Smooth muscle cell (in vitro differentiated cells): ENCODE results near the gene KLK10. TPM values are rescaled to one million over a fixed set of nuclear protein-coding genes. Genes with fewer than 3 reads are reported as not detected.

Experiments
- DNase-seq: peaks from one replicate; lab custom pipeline; 2025; ENCODE audit not compliant: unreplicated experiment; lab: John Stamatoyannopoulos, UW
- H2AFZ ChIP-seq: fragments of 200-600 bp; sonication (generic); 2 replicates; pipeline ENCODE4 v1.6.0; 2016; ENCODE audit warnings: antibody characterized with exemption, low read depth, mild to moderate bottlenecking
- H3F3A ChIP-seq: fragments of 200-600 bp; sonication (generic); 2 replicates; pipeline ENCODE4 v1.6.0; 2017; ENCODE audit warnings: antibody characterized with exemption, low read depth
- H3K27ac ChIP-seq: fragments of 200-600 bp; sonication (generic); 2 replicates; pipeline ENCODE4 v1.5.1; 2016; ENCODE audit warnings: low read depth, mild to moderate bottlenecking
- H3K27me3 ChIP-seq: fragments of 200-600 bp; sonication (generic); 2 replicates; pipeline ENCODE4 v1.6.1; 2016; ENCODE audit warnings: low read depth, mild to moderate bottlenecking
- H3K36me3 ChIP-seq: fragments of 200-600 bp; sonication (generic); 2 replicates; pipeline ENCODE4 v1.5.1; 2016; ENCODE audit warnings: low read depth
- H3K4me1 ChIP-seq: fragments of 200-600 bp; sonication (generic); 2 replicates; pipeline ENCODE4 v1.5.1; 2016; ENCODE audit warnings: low read depth
- H3K4me2 ChIP-seq: fragments of 200-600 bp; sonication (generic); 2 replicates; pipeline ENCODE4 v1.6.0; 2016; ENCODE audit warnings: mild to moderate bottlenecking
- H3K4me3 ChIP-seq: fragments of 200-600 bp; sonication (generic); 2 replicates; pipeline ENCODE4 v1.5.1; 2016; ENCODE audit warnings: mild to moderate bottlenecking
- H3K79me2 ChIP-seq: fragments of 200-600 bp; sonication (generic); 2 replicates; pipeline ENCODE4 v1.6.0; 2016; ENCODE audit warnings: low read depth, mild to moderate bottlenecking
- H3K9ac ChIP-seq: fragments of 200-600 bp; sonication (generic); 2 replicates; pipeline ENCODE4 v1.6.0; 2016; ENCODE audit warnings: low read depth
- H3K9me3 ChIP-seq: fragments of 200-600 bp; sonication (generic); replicated peaks from 2 replicates; pipeline ENCODE4 v1.5.1; 2016; ENCODE audit warnings: low read depth
- H4K20me1 ChIP-seq: fragments of 200-600 bp; sonication (generic); 2 replicates; pipeline ENCODE4 v1.6.0; 2016; ENCODE audit warnings: low read depth
- WGBS: methylation state at CpG from one replicate; pipeline ENCODE4 v1.1.7; 2016; ENCODE audit warnings: low lambda C conversion rate; 5-methylcytosine and 5-hydroxymethylcytosine counted together
- polyA plus RNA-seq: library from polyadenylated mRNA; unstranded; fragments of >200 nt; fragmentation: Nextera tagmentation; extraction: Ambion mirVana; gene quantifications from 2 replicates; pipeline ENCODE4 v1.2.1, GENCODE V29; 2016
- total RNA-seq: library from RNA; depleted of rRNA; stranded (reverse); fragments of >200 nt; gene quantifications from 2 replicates; pipeline ENCODE4 v1.2.3, GENCODE V29; 2014
- TF ChIP-seq, protein P1 (sequence below): fragments of 200-600 bp; sonication (generic); IDR thresholded peaks from 2 replicates; pipeline ENCODE4 v1.5.1; 2017; ENCODE audit warnings: borderline replicate concordance, mild to moderate bottlenecking, antibody characterized with exemption; ENCODE audit not compliant: insufficient read depth, poor library complexity, severe bottlenecking

The KLK10 gene
- total and polyA plus RNA-seq, 2 experiments from 2014 or later: 3.6 to 8.5 TPM

DNA sequence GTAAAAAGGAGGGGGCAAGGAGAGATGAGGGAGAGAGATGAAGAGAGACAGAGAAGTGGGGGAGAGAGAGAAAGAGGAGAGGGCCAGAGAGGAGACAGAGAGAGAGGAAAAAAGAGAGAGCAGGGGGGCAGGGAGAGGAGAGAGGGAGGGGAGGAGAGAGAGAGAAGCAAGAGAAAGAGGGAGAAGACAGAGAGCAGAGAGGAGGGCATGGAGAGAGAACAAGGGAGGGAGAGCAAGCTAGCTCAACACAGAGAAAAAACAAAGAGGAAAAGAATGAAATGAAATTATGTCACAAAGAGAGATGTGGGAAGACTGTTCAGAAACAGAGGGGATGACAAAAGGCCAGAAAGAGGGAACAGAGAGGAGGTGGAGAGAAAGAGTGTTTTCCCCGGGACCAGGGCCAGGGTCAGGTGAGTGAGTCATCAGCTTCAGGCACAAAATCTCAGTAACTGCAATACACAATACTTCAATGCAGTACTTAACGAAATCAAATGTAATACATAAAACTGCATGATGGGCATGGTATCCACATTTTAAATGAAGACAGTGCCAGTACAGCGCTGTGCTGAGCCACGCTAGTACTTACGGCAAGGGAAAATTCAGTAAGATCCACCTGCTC lies 40.6 kb downstream of the KLK10 start:
- no peak overlapping the region for H2AFZ ChIP-seq
- H3K4me1 ChIP-seq: no peaks in the 10 kb centered on the region
- no peaks in the 10 kb centered on the region for H4K20me1 ChIP-seq
- no peaks in the 10 kb centered on the region for H3K9me3 ChIP-seq
- 73% methylated on average over 5 of the region's 5 CpGs for WGBS
- peaks cover 11% of the 10 kb centered on the region for H3K27me3 ChIP-seq
- no peaks in the 10 kb centered on the region for H3K36me3 ChIP-seq
- no peak overlapping the region for H3K4me3 ChIP-seq
- DNase-seq: no peak
- no peaks in the 10 kb centered on the region for H3K79me2 ChIP-seq
- no peak overlapping the region for H3K27ac ChIP-seq
- TF ChIP-seq, protein P1, sequence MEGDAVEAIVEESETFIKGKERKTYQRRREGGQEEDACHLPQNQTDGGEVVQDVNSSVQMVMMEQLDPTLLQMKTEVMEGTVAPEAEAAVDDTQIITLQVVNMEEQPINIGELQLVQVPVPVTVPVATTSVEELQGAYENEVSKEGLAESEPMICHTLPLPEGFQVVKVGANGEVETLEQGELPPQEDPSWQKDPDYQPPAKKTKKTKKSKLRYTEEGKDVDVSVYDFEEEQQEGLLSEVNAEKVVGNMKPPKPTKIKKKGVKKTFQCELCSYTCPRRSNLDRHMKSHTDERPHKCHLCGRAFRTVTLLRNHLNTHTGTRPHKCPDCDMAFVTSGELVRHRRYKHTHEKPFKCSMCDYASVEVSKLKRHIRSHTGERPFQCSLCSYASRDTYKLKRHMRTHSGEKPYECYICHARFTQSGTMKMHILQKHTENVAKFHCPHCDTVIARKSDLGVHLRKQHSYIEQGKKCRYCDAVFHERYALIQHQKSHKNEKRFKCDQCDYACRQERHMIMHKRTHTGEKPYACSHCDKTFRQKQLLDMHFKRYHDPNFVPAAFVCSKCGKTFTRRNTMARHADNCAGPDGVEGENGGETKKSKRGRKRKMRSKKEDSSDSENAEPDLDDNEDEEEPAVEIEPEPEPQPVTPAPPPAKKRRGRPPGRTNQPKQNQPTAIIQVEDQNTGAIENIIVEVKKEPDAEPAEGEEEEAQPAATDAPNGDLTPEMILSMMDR: no peak
- no peaks in the 10 kb centered on the region for H3F3A ChIP-seq
- no peak overlapping the region for H3K9ac ChIP-seq
- H3K4me2 ChIP-seq: no peak overlapping the region

DNA sequence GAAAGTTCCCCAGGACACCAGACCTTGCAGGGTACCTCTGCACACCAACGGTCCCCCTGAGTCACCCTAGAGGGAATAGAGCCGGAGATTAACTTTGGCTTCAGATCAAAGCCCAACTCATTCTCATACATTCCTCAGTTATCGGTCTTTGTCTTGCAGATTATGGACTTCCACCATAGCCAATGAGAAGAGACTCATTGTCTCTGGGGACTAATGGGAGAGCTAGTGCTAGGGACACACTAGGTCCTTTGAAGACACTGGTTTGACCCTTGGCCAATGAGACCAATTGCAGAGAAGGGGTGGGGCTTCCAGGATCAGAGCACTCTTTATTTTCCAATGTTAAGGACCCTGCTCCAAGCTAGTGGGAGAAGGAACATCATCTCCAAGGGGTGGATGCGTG lies 41.9 kb downstream of the KLK10 start:
- DNase-seq: no peak
- Histone ChIP-seq H3K79me2 (no peaks in the 10 kb centered on the region), H3K9ac (no peak overlapping the region), H3F3A (no peaks in the 10 kb centered on the region), H3K27ac (no peak overlapping the region), H3K4me1 (no peaks in the 10 kb centered on the region), H3K4me2 (no peak overlapping the region), H4K20me1 (no peaks in the 10 kb centered on the region), H2AFZ (no peak overlapping the region), H3K4me3 (no peak overlapping the region), H3K36me3 (no peaks in the 10 kb centered on the region), H3K9me3 (no peaks in the 10 kb centered on the region), H3K27me3 (peaks cover 7% of the 10 kb centered on the region)
- WGBS: 78% methylated on average over 4 of the region's 4 CpGs
- TF ChIP-seq, protein P1: no peak

GRCh38 chr19:50975766-50976165 lies 43.7 kb downstream of the KLK10 start:
- Histone ChIP-seq H3K9ac (no peak overlapping the region), H3K27me3 (peaks cover 1% of the 10 kb centered on the region), H3K27ac (no peak overlapping the region), H3K9me3 (no peaks in the 10 kb centered on the region), H4K20me1 (no peaks in the 10 kb centered on the region), H3K36me3 (no peaks in the 10 kb centered on the region), H3K4me1 (no peaks in the 10 kb centered on the region), H3F3A (no peaks in the 10 kb centered on the region), H2AFZ (no peak overlapping the region), H3K4me2 (no peak overlapping the region), H3K79me2 (no peaks in the 10 kb centered on the region), H3K4me3 (no peak overlapping the region)
- TF ChIP-seq, protein P1: no peak
- no peak for DNase-seq
- 15% methylated on average over 5 of the region's 8 CpGs for WGBS
